PFSK-1 (cell line): ENCODE results near the gene DGKH.

Experiments used
- FOXP2 ChIP-seq: optimal IDR thresholded peaks from 2 replicates; pipeline ENCODE3; 2011; ENCODE audit warnings: borderline replicate concordance, control low read depth, inconsistent platforms; ENCODE audit not compliant: insufficient read depth; ENCODE audit errors: extremely low read length, extremely low read depth
- POLR2AphosphoS5 ChIP-seq: IDR thresholded peaks from 2 replicates; pipeline ENCODE4 v1.6.1; 2012; ENCODE audit warnings: low read depth, mild to moderate bottlenecking, control low read depth, low read length, moderate library complexity
- REST ChIP-seq, 2 experiments: IDR thresholded peaks; 2 replicates each; pipeline versions ENCODE4 v1.6.1 to v1.8.0; 2011 to 2012; ENCODE audit warnings: low read depth in 2 of 2, low read length in 2 of 2, control low read depth in 1 of 2, inconsistent platforms in 1 of 2, mild to moderate bottlenecking in 1 of 2, moderate library complexity in 1 of 2; ENCODE audit not compliant: insufficient read depth in 1 of 2
- SIN3A ChIP-seq: IDR thresholded peaks from 2 replicates; pipeline ENCODE4 v1.6.1; 2012; ENCODE audit warnings: mild to moderate bottlenecking, low read length, moderate library complexity, borderline replicate concordance; ENCODE audit not compliant: insufficient read depth
- TAF1 ChIP-seq: IDR thresholded peaks from 2 replicates; pipeline ENCODE4 v1.6.1; 2012; ENCODE audit warnings: low read length, control low read depth, borderline replicate concordance; ENCODE audit not compliant: insufficient read depth

- TF ChIP-seq SIN3A = no peak
- TF ChIP-seq POLR2AphosphoS5 = no peak
- no peak for TF ChIP-seq TAF1
- TF ChIP-seq REST (IDR thresholded peaks at IDR 0.05; ENCODE audit: insufficient read depth in 1 of 2, low read depth in 2 of 2, low read length in 2 of 2) = no peak
- no peak for TF ChIP-seq FOXP2
Observed at GRCh38 chr13:42086582-42086981, 38.1 kb downstream of the DGKH start.
